ENCODE results near the gene ZP2. TPM values are rescaled to one million over a fixed set of nuclear protein-coding genes. Genes with fewer than 3 reads are reported as not detected.
A peak's percentile ranks its signal among the peaks of the same experiment; 100 is the strongest.

ZP2 gene
- total and polyA plus RNA-seq, 9 of the 15 experiments (the other 6 are each of a cell fraction or from before 2014, with no cell fraction given): not detected

- H3K79me2 ChIP-seq (ENCODE audit: control insufficient read depth, insufficient read depth, low read length): no peaks in the 10 kb centered on the region
- H3K4me1 ChIP-seq (replicated peaks in 1 of 2; ENCODE audit: control insufficient read depth in 2 of 2, insufficient read depth in 2 of 2, low read length in 2 of 2): peaks cover 0 to 8% of the 10 kb centered on the region in 2 experiments; a peak in 2 of 5 replicates
- H3K9ac ChIP-seq (ENCODE audit: insufficient read depth in 1 of 2, low read depth in 2 of 2, low read length in 2 of 2): no peak overlapping the region
- H3K9me1 ChIP-seq (ENCODE audit: control insufficient read depth, insufficient read depth, low read length): no peaks in the 10 kb centered on the region
- peaks cover 8 to 11% of the 10 kb centered on the region in 2 experiments for H3K27me3 ChIP-seq (ENCODE audit: control insufficient read depth in 2 of 2, insufficient read depth in 2 of 2, low read length in 2 of 2)
- no peaks in the 10 kb centered on the region for H3K36me3 ChIP-seq (ENCODE audit: control insufficient read depth, insufficient read depth, low read length)
- H3K9me3 ChIP-seq (replicated peaks; ENCODE audit: control insufficient read depth, insufficient read depth, low read depth, low read length): no peaks in the 10 kb centered on the region
- no peak overlapping the region for H3K4me3 ChIP-seq
- BruUV-seq (replicated peaks): no TSS peak
- DNase-seq (ENCODE audit: extremely low read depth in 1 of 4, low spot score in 3 of 4) (no peak), ATAC-seq (no peak), FAIRE-seq (no peak)
- 24% methylated on average over 2 of the region's 2 CpGs for WGBS (ENCODE audit: insufficient coverage, low coverage, missing lambda C conversion rate)
- ChIA-PET CTCF (ENCODE audit: low intra/inter-chr PET ratio) (no interaction called here), POLR2A (no interaction called here)
- H3K4me2 ChIP-seq (ENCODE audit: insufficient read depth, low read length): no peak overlapping the region
- no peak for TF ChIP-seq ARNT (IDR thresholded peaks at IDR 0.05)
- TF ChIP-seq CC2D1A (IDR thresholded peaks at IDR 0.05): no peak
- TF ChIP-seq GTF2A2 (tag; IDR thresholded peaks at IDR 0.05): no peak
- TF ChIP-seq ETV1 (tag; conservative IDR thresholded peaks at IDR 0.05; ENCODE audit: low read depth): no peak
- no peak for TF ChIP-seq DMBX1 (CRISPR knock-in tag; IDR thresholded peaks at IDR 0.05; ENCODE audit: borderline replicate concordance)
- no peak for TF ChIP-seq ADNP (tag; IDR thresholded peaks at IDR 0.05)
- TF ChIP-seq KHSRP (IDR thresholded peaks at IDR 0.05): no peak
- no peak overlapping the region for H3K27ac ChIP-seq (ENCODE audit: extremely low read depth, low read depth, low read length)
- in situ Hi-C loops (cut with MboI) (no loop called here), intact Hi-C loops (cut with micrococcal nuclease) (no loop called here)
- no peaks in the 10 kb centered on the region for H4K20me1 ChIP-seq (replicated peaks; ENCODE audit: control insufficient read depth, insufficient read depth, low read length)
- H2AFZ ChIP-seq (ENCODE audit: low read depth, low read length): no peak overlapping the region
Measured at GRCh38 chr16:21219551-21219950, 8.2 kb upstream of the ZP2 start.

GRCh38 chr16:21218153-21218552 lies 6.8 kb upstream of the ZP2 start:
- Histone ChIP-seq H3K79me2 (ENCODE audit: control insufficient read depth, insufficient read depth, low read length) (no peaks in the 10 kb centered on the region), H3K27me3 (ENCODE audit: control insufficient read depth in 2 of 2, insufficient read depth in 2 of 2, low read length in 2 of 2) (peaks cover 14 to 16% of the 10 kb centered on the region in 2 experiments; a peak in 4 of 5 replicates), H3K27ac (ENCODE audit: extremely low read depth, low read depth, low read length) (no peak overlapping the region), H3K9me1 (ENCODE audit: control insufficient read depth, insufficient read depth, low read length) (no peaks in the 10 kb centered on the region), H3K9me3 (replicated peaks; ENCODE audit: control insufficient read depth, insufficient read depth, low read depth, low read length) (no peaks in the 10 kb centered on the region), H3K4me2 (ENCODE audit: insufficient read depth, low read length) (no peak overlapping the region), H3K9ac (ENCODE audit: insufficient read depth in 1 of 2, low read depth in 2 of 2, low read length in 2 of 2) (no peak overlapping the region), H3K36me3 (ENCODE audit: control insufficient read depth, insufficient read depth, low read length) (no peaks in the 10 kb centered on the region), H3K4me3 (no peak overlapping the region), H2AFZ (ENCODE audit: low read depth, low read length) (no peak overlapping the region), H4K20me1 (replicated peaks; ENCODE audit: control insufficient read depth, insufficient read depth, low read length) (no peaks in the 10 kb centered on the region), H3K4me1 (replicated peaks in 1 of 2; ENCODE audit: control insufficient read depth in 2 of 2, insufficient read depth in 2 of 2, low read length in 2 of 2) (peaks cover 0 to 8% of the 10 kb centered on the region in 2 experiments; a peak in 2 of 5 replicates)
- DNase-seq (ENCODE audit: extremely low read depth in 1 of 4, low spot score in 3 of 4) (no peak), FAIRE-seq (no peak), ATAC-seq (no peak)
- WGBS (ENCODE audit: insufficient coverage, low coverage, missing lambda C conversion rate): 1% methylated on average over 7 of the region's 7 CpGs
- TF ChIP-seq VEZF1 (CRISPR knock-in tag; IDR thresholded peaks at IDR 0.05) (peak; percentile 24; the same call in 1 of the 2 replicates), CEBPB (tag; IDR thresholded peaks at IDR 0.05) (peak; percentile 91), DEAF1 (CRISPR knock-in tag; IDR thresholded peaks at IDR 0.05) (no peak), CEBPG (CRISPR knock-in tag; IDR thresholded peaks at IDR 0.05) (peak; percentile 56), CEBPG (tag; conservative IDR thresholded peaks at IDR 0.05 in 1 of 2, IDR thresholded peaks at IDR 0.05 in 1 of 2) (peak; percentile 74 to 91)
- ChIA-PET POLR2A (interaction anchor here (1.0 kb wide), 1 partner anchor 59 kb away, joined by 5 read pairs; no protein-coding TSS in a partner anchor), CTCF (ENCODE audit: low intra/inter-chr PET ratio) (no interaction called here)
- BruUV-seq (replicated peaks): no TSS peak
- in situ Hi-C loops (cut with MboI): no loop called here
- intact Hi-C loops (cut with micrococcal nuclease): no loop called here
